Posterior vena cava (tissue), 2 donors: ENCODE measurements around the gene FAM169A. TPM values are rescaled to one million over a fixed set of nuclear protein-coding genes. Genes with fewer than 3 reads are reported as not detected.
"Not testable (repeated sequence)": the region's sequence is repeated elsewhere in the genome, so short reads cannot be mapped to it uniquely, and the experiment has no call there.

Source experiments
- DNase-seq: peaks from one replicate; pipeline ENCODE4 v3.0.0-alpha.2; 2020; ENCODE audit warnings: low spot score
- intact Hi-C, 2 donors: fragments of 100-400 bp; cut with DNase I; formaldehyde crosslinking; loops; one replicate each; pipeline versions ENCODE4 v1.14.1 to v1.14.2; 2022 to 2023
- total RNA-seq, 2 donors: library from RNA; stranded (reverse); fragmentation: NEBNext Ultra II Directional; extraction: Animal tissue kit (Norgen Biotek cat#: 25700); gene quantifications; one replicate each; pipeline ENCODE4 v1.2.1, GENCODE V29; 2021
- donor health status: DM: yes; HTN: yes; CAD: no.
- donor health status: DM: yes; HTN: yes; CAD: no.

FAM169A gene
- total RNA-seq, 2 donors from 2014 or later: 0.43 to 0.65 TPM

DNA sequence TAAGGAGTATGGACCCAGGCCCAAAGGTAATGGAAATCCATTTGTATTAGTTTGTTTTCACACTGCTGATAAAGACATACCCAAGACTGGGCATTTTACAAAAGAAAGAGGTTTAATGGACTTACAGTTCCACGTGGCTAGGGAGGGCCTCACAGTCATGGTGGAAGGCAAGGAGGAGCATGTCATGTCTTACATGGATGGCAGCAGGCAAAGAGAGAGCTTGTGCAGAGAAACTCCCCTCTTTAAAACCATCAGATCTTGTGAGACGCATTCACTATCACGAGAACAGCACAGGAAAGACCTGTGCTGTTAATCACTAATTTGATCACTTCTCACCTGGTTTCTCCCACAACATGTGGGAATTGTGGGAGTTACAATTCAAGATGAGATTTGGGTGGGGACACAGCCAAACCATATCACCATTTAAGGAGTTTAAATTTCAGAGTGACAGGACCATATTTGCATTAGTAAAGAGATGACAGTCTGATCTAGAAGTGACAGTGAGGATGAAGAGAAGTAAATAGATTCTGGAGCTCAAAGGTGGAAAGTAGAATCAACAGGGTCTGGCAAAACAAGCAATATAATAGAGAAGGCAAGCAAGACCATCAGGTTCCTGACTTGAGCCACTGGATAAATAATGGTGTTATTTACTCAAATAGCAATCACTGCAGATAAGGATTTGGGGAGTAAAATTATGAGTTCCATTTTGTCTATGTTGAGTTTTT is 7.5 kb upstream of the FAM169A start:
- DNase-seq: no peak

DNA sequence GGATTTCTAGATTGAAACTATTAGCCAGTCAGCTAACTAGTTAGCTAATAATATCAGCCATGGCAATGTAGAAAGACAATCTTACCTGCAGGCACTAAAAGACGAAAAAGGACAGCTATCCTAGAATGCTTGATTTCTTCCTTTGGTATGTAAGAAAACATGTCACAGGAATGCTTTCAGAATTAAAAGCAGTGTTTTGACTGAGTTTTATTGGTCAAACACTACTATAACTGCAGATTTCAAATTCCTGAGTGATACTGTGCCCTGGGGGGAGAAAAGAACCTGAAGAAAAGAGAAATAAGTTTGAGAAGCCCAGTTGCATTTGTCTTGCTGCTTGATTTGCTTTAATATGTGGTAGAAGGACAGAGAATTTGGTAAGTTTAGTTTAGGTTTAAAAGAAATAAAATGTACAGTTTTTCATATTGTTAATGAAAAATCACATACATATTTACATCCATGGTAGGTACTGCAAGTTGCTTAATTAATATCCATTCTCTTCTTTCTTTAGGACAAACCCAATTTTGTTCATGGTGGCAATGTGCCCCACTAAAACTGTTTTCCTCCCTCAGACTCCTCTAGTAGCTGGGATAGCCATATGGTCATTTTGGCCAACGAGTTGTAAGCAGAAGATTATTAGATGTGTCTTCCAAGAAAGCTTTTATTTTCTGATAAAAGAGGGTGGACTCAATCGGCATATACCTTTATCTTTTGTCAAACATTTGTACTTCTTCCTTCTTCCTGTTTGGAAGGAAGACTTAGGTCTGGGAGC is 4.3 kb upstream of the FAM169A start:
- no peak for DNase-seq
- intact Hi-C loops: no loop called here

More for the DNA sequence above, 7.5 kb upstream of the FAM169A start:
- intact Hi-C loops: no loop called here

DNA sequence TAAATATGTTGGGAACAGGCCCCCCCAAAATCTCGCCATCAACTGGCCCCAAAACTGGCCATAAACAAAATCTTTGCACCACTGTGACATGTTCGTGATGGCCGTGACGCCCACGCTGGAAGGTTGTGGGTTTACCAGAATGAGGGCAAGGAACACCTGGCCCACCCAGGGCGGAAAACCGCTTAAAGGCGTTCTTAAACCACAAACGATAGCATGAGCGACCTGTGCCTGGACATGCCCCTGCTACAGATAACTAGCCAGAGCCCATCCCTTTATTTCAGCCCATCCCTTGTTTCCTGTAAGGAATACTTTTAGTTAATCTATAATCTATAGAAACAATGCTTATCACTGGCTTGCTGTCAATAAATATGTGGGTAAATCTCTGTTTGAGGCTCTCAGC is 3.2 kb upstream of the FAM169A start:
- DNase-seq, intact Hi-C loops: not testable (repeated sequence)

DNA sequence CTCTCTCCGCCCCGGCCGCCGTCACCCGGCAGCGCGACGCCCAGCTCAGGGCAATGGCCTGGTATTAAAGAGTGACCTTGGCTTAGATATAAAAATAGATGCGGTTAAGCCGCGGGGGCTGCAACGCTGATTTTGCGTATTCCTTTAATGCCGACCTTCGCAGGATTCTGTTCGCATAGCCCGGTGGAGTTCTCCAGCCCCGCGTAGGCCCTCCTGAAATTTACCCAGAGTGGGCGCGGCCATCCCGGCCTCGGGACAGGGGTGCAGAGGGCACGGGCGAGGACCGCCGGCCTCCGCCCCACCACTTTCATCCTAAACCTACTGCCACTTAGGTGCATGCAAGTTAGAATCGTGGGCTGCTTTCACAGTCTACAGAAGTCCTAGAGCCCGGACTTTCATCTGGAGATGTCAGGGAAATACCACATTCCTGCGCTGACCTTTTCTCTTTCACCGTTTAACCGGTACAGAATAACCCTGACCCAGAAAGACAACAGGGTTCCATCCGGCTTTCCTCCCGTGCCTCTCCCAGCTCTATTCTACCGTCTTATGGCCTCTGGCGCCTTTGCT is 492 bp upstream of the FAM169A start:
- intact Hi-C loops: no loop called here
- no peak for DNase-seq

DNA sequence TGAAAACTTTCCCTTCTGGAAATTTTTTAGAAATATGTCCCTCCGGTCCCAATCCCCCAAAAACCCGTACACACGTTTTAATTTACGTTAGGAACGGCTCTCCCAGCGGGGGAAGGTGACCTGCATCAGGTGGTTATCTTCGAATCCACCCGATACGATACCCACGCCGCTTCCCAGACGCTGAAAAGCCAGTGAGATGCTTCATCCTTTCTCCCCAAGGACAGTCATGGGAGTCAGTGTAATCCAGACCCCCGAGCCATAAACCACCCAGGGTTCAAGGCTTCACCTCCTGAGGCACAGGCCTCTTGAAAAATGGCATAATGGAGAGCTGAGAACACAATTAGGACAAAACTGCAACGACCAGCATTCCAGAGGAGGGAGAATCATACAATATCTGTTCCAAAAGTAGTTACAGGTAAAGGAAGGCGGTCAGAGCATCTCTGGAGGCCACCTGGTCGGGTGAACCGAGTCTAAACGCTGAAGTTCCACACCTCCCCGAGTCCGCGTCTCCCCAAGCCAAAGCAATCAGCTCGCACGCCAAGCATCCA is 857 bp downstream of the FAM169A start:
- intact Hi-C loops: no loop called here
- no peak for DNase-seq

DNA sequence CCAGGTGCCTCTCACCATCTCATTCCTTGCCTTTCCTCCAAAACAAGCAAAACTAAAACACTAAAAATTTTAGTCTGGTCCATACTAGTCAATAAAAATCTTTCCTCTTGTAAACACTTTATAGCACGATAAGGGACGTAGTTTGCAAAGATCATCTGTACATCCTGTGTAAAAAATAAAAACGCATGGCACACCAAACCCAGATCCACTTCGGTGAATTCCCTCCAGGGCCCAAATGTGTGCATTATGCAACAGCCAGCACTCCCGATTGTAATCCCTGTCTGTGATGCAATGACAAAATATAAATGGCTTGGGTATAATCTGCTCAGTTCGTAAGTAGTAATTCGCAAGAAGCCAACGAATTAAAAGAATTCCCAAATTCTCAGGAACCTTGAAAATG is 1.4 kb downstream of the FAM169A start:
- DNase-seq: no peak
- intact Hi-C loops: no loop called here

DNA sequence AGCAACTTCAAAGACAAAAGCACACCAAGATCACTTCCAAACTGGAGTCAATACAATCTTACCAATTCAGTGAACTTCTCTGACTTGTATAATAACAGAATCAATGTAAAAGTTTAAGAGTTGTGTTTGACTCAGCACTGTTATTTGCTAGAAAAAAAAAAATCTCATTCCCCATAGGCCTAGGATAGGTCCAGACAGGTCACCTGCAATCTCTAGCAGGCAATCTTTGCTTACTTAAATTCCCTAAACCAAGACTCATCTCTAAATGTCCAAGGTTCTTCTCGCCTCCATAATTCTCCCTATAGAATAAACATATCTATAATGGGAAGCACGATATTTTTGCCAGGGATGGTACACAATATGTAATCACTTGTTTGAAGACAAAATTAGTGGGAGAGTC is 2.5 kb downstream of the FAM169A start:
- intact Hi-C loops: no loop called here
- DNase-seq: no peak

DNA sequence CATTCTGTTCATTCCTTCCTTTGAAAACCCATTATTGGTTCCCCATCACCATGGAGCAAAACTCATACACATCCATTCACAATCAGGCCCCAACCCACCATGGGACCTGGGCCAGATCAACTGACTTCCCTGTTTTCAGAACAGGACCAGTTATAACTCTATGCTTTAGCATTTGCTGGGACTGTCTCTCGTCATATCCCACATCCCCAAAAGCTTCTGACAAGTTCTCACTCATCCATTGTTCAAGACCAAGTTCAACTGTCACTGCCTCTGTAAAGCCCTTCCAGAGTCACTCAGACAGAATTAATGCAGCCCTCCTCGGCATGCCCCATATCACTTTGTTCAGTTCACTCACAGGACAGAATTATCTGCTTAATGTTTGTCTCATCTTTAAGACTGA is 4.0 kb downstream of the FAM169A start:
- intact Hi-C loops: no loop called here
- DNase-seq: no peak

DNA sequence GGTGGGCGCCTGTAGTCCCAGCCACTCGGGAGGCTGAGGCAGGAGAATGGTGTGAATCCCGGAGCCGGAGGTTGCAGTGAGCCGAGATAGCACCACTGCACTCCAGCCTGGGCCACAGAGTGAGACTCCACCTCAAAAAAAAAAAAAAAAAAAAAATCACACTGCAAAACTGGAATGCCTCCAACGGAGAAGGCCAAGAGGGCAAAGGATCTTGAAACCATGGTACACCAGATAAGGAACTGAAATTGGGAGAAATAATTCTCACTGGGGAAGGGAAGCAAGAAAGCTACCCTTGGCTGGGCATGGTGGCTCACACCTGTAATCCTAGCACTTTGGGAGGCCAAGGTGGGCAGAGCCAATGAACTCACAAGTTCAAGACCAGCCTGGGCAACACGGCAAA is 9.2 kb downstream of the FAM169A start:
- intact Hi-C loops, DNase-seq: not testable (repeated sequence)

DNA sequence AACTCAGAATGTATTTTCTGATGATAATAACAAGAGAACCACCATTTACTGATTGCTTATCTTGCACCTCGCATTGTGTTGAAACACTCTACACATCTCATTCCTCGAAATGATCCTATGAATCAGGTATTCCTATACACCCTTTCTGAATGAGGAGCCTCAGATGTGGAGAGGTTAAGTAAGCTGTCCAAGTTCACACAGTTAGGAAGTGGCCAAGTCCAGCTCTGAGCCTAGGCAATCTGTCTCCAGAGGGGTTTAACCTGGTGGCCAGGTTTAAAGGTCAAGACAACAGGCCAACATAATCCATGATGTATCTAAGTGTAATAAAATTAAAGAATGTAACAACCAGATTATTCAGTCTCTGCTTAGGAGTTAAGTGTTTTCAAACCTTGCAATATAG is 12.9 kb downstream of the FAM169A start:
- intact Hi-C loops: no loop called here
- DNase-seq: no peak

DNA sequence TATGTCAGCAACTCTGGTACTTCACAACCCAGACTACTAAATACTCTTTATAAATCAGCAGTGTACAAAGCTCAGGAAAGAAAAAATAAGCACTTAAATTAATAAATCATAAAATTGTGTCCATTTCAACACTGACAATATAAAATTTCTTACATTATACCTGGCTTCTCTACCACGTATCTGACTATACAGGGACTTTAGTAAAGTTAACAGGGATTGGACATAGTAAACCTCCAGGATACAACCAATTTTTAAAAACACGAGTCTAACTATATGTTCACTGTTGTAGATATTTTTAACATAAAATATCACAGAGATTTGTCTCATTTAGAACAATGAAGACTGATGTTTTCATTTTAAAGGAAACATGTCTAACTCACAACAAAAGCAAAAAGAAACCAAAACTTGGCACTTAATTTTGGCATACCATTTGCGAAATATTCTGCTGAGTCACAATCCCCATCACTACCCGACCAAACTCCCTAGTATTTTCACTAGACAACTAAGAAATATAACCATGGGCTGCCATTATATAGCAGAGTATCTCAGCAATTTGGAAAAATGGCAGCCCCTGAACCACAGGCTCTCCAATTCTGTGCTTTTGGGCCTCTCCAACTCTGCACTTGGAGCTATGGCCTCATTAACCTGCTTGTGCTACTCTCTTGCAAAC is 14.4 kb downstream of the FAM169A start:
- no peak for DNase-seq
- intact Hi-C loops: no loop called here

DNA sequence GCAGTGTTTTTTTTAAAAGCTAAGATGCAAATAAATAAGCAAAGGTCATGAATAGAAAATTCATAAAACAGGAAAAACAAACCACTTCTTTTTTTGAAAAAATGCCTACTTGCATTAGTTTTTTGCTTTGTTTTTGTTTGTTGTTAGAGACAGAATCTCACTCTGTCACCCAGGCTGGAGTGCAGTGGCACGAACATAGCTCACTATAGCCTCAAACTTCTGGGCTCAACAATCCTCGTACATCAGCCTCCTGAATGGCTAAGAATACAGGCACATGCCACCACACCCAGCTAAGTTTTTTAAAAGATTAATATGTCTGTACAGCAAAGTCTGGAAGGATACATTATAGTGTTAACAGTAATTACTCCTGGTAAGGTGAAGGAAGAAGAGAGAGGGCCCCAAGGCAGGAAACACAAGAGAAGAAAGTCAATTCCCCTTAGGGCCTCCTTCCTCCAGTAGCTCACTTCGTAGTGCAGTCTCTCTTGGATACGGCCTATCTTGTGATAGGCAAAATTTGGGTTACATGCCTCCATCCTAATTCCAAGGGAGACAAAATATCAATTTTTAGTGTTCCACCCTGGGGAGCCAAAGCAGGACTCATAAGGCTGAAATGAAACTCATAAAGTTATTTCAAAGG is 15.3 kb downstream of the FAM169A start:
- DNase-seq: no peak
- intact Hi-C loops: no loop called here

DNA sequence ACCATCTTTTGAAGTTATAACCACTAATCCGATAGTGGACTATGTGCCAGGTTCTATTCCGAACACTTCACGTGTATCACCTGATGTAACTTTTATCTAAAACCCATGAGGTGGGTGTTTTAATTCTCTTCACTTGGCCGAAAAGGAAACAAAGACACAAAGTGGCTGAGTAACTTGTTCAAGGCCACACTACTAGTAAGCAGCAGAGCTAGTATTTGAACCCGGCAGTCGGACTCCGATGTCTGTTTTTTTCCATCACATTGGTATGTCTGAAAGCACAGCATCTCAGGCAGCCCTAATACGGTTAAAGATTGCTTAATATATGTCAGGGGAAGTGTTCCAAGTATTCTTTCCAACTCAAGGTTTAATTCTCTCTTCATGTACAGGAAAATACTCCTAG is 16.2 kb downstream of the FAM169A start:
- intact Hi-C loops: no loop called here

DNA sequence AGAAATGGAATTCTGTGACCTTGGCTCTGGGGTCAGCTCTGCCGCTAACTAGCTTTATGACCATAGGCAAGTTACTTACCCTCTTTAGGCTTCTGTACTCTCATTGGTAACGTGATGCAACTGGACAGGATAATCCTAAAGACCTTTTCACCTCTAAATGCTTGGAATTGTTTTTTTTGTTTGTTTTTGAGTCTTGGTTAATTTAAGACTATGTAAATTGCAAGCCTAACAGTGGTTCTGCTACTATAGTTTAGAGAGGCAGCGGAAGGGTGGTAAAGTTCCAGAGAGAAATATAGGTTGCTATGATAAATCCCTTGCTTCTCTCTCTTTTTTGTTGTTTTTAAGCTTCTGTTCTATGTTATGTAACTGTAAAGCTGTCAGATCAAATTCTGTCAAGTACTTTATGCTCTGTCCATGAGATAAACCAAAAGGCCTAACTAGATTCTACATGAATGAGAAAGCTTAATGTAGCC is 17.6 kb downstream of the FAM169A start:
- intact Hi-C loops: loop anchor here in 1 of 2 donors (5.0 kb wide), 1 partner anchor 729 kb away; no protein-coding TSS in a partner anchor
- DNase-seq: no peak

More for the DNA sequence above, 16.2 kb downstream of the FAM169A start:
- no peak for DNase-seq

DNA sequence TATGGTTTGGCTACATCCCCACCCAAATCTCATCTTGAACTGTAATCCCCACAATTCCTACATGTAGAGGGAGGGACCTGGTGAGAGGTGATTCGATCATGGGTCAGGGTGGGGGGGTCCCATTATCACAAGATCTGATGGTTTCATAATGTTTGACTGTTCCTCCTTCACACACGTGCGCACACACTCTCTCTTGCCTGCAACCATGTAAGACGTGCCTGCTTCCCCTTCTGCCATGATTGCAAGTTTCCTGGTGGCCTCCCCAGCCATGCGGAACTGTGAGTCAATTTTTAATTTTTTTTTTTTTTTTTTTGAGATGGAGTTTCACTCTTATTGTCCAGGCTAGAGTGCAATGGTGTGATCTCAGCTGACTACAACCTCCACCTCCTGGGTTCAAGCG is 27.0 kb downstream of the FAM169A start:
- DNase-seq: no peak
- intact Hi-C loops: no loop called here

DNA sequence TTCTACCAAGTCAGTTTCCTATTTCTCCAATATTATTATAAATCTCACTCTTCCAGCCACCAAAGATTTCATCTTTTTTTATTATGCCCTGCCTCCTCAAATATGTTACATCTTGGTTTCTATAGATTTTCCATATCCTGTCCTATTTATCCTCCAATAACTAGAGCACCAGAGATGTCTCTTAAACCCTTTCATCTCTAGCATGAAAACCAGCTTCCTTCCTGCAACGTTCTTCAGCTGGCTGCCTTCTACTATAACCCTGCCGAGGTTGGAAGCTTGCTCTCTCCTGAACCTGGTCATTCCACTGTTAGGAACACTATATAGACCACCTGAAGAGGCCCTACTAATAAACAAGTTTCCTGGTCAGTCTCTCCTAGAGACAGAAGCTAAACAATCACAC is 27.9 kb downstream of the FAM169A start:
- DNase-seq: no peak
- intact Hi-C loops: no loop called here

DNA sequence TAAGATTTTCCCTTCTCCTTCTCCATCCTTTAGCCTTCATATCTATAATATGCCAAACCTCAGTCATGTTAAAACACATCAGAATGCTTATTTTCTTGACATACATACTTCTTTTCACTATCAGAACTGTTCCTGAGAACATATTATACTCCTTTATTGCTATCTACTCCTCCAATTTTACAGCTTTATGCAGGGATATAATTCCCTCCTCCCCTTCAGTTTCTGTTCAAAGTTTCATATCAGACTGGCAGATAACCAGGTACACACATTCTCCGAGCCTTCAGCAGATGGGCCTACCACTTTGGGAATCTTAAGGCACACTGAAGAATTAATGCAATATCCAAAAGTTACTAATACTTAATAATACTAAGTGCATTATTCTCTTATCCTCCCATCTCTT is 29.1 kb downstream of the FAM169A start:
- intact Hi-C loops: no loop called here

DNA sequence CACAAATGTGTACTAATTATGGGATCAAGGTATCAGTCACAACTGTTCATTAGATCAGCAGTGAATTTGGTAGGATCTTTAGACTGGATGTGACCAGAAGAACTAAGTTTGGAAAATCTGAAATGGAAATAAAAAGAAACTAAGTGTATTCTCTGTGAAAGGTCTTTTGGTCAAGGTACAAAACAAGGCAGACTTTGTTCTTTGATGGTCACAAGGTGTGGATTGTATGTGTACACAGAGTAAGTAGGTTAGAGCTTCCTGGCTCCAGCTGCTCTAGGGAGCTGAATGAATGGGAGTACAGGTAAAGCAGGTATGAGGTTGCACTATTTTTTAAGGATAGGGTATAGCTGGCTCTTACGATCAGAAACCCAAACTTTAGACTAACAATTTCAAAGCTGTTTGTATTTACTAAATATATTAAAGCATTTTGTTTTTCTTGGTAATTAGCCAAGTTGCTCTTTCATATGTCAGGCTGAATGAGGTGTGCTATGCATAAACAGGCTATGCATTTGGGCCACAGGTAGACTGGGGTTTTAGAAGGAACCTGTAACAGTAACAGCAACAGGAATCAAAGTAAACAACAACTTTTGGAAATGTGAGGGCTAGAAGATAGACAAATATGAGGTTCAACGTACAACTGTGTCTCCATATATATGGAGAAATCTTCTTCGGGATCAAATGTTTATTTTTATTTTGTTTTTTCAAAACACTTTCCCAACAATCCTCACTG is 32.5 kb downstream of the FAM169A start:
- no peak for DNase-seq

More for the DNA sequence above, 29.1 kb downstream of the FAM169A start:
- no peak for DNase-seq

More for the DNA sequence above, 32.5 kb downstream of the FAM169A start:
- intact Hi-C loops: no loop called here
